Cardiac fibroblast (primary cell): ENCODE measurements around the gene EFCAB13.
"Not testable (repeated sequence)": the region's sequence is repeated elsewhere in the genome, so short reads cannot be mapped to it uniquely, and the experiment has no call there.

Experiments
- DNase-seq, 2 donors: peaks; one replicate each; pipeline versions ENCODE4 v3.0.0 to v3.0.0-alpha.2; 2010; ENCODE audit warnings: low read depth in 2 of 2
- H3K4me3 ChIP-seq, 2 donors: replicated peaks in 1 of 2; 1 replicate in 1 of 2; 2 replicates in 1 of 2; pipeline ENCODE4 v1.5.1; 2011; ENCODE audit warnings: low read depth in 2 of 2, low read length in 2 of 2, mild to moderate bottlenecking in 2 of 2, moderate library complexity in 1 of 2
- CTCF ChIP-seq: IDR thresholded peaks from one replicate; pipeline ENCODE4 v1.5.1; 2011; ENCODE audit warnings: low read depth, mild to moderate bottlenecking, low read length, inconsistent platforms

EFCAB13 gene

GRCh38 chr17:47470836-47471235 lies 147.1 kb downstream of the EFCAB13 start:
- no peak for TF ChIP-seq CTCF
- DNase-seq = no peak
- H3K4me3 ChIP-seq = no peak overlapping the region

GRCh38 chr17:47472073-47472472 lies 148.3 kb downstream of the EFCAB13 start:
- not testable (repeated sequence) for DNase-seq, H3K4me3 ChIP-seq
